HepG2 (cell line): Measurements from ENCODE around the gene ZNF492.

Source experiments
- ADNP ChIP-seq: sonication (generic); formaldehyde crosslinking; IDR thresholded peaks from 2 replicates; pipeline ENCODE4 v1.4.0; 2020; ENCODE audit warnings: missing genetic modification reagents
- ELF4 ChIP-seq: sonication (generic); formaldehyde crosslinking; IDR thresholded peaks from 2 replicates; pipeline ENCODE4 v1.5.0; 2020; ENCODE audit warnings: missing genetic modification reagents, mild to moderate bottlenecking, moderate library complexity, borderline replicate concordance
- EZH2 ChIP-seq: conservative IDR thresholded peaks from 2 replicates; pipeline ENCODE4 v1.6.1; 2012; ENCODE audit warnings: mild to moderate bottlenecking, low read depth, low read length, moderate library complexity
- MXD4 ChIP-seq: IDR thresholded peaks from 2 replicates; pipeline ENCODE4 v1.6.1; 2016; ENCODE audit warnings: mild to moderate bottlenecking, missing biosample characterization, missing genetic modification reagents
- RXRA ChIP-seq: sonication (generic); formaldehyde crosslinking; IDR thresholded peaks from 2 replicates; pipeline ENCODE4 v1.5.1; 2020; ENCODE audit warnings: missing genetic modification reagents
- ZNF644 ChIP-seq: IDR thresholded peaks from 2 replicates; pipeline ENCODE4 v1.6.1; 2016; ENCODE audit warnings: low read depth
- TF ChIP-seq, protein P1 (sequence below): sonication (generic); formaldehyde crosslinking; IDR thresholded peaks from 2 replicates; pipeline ENCODE4 v1.5.0; 2020; ENCODE audit warnings: mild to moderate bottlenecking, missing genetic modification reagents, moderate library complexity
- TF ChIP-seq, protein P2 (sequence below): sonication (generic); formaldehyde crosslinking; IDR thresholded peaks from 2 replicates; pipeline ENCODE4 v1.5.0; 2020; ENCODE audit warnings: mild to moderate bottlenecking, missing genetic modification reagents, borderline replicate concordance
- TF ChIP-seq, protein P3 (sequence below): sonication (generic); formaldehyde crosslinking; IDR thresholded peaks from 2 replicates; pipeline ENCODE4 v1.4.0; 2020; ENCODE audit warnings: missing genetic modification reagents

DNA sequence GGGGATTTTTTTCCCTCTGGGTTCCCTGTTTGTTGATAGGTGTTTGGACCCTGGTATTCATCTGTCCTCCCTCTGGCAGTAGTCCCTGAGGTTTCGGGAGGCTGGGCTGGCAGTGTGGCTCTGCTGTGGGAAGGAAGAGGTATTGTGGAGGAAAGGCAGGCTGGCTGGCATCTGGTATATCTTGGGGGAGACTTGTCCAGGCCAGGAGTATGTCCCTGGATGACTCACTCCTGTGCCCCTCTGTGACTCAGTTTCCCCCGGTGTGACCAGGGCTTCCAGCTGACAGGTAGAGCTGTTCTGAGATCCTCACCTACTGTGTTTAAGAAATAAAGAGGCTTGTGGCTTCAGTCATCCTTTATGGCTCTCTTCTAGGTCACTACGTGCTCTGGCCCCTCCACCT is 14.2 kb upstream of the ZNF492 start:
- TF ChIP-seq MXD4 (CRISPR knock-in tag) = no peak
- TF ChIP-seq EZH2 = no peak
- TF ChIP-seq, protein P1, sequence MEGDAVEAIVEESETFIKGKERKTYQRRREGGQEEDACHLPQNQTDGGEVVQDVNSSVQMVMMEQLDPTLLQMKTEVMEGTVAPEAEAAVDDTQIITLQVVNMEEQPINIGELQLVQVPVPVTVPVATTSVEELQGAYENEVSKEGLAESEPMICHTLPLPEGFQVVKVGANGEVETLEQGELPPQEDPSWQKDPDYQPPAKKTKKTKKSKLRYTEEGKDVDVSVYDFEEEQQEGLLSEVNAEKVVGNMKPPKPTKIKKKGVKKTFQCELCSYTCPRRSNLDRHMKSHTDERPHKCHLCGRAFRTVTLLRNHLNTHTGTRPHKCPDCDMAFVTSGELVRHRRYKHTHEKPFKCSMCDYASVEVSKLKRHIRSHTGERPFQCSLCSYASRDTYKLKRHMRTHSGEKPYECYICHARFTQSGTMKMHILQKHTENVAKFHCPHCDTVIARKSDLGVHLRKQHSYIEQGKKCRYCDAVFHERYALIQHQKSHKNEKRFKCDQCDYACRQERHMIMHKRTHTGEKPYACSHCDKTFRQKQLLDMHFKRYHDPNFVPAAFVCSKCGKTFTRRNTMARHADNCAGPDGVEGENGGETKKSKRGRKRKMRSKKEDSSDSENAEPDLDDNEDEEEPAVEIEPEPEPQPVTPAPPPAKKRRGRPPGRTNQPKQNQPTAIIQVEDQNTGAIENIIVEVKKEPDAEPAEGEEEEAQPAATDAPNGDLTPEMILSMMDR = no peak
- no peak for TF ChIP-seq ADNP (CRISPR knock-in tag)
- TF ChIP-seq ZNF644 (CRISPR knock-in tag) = no peak
- TF ChIP-seq, protein P2, sequence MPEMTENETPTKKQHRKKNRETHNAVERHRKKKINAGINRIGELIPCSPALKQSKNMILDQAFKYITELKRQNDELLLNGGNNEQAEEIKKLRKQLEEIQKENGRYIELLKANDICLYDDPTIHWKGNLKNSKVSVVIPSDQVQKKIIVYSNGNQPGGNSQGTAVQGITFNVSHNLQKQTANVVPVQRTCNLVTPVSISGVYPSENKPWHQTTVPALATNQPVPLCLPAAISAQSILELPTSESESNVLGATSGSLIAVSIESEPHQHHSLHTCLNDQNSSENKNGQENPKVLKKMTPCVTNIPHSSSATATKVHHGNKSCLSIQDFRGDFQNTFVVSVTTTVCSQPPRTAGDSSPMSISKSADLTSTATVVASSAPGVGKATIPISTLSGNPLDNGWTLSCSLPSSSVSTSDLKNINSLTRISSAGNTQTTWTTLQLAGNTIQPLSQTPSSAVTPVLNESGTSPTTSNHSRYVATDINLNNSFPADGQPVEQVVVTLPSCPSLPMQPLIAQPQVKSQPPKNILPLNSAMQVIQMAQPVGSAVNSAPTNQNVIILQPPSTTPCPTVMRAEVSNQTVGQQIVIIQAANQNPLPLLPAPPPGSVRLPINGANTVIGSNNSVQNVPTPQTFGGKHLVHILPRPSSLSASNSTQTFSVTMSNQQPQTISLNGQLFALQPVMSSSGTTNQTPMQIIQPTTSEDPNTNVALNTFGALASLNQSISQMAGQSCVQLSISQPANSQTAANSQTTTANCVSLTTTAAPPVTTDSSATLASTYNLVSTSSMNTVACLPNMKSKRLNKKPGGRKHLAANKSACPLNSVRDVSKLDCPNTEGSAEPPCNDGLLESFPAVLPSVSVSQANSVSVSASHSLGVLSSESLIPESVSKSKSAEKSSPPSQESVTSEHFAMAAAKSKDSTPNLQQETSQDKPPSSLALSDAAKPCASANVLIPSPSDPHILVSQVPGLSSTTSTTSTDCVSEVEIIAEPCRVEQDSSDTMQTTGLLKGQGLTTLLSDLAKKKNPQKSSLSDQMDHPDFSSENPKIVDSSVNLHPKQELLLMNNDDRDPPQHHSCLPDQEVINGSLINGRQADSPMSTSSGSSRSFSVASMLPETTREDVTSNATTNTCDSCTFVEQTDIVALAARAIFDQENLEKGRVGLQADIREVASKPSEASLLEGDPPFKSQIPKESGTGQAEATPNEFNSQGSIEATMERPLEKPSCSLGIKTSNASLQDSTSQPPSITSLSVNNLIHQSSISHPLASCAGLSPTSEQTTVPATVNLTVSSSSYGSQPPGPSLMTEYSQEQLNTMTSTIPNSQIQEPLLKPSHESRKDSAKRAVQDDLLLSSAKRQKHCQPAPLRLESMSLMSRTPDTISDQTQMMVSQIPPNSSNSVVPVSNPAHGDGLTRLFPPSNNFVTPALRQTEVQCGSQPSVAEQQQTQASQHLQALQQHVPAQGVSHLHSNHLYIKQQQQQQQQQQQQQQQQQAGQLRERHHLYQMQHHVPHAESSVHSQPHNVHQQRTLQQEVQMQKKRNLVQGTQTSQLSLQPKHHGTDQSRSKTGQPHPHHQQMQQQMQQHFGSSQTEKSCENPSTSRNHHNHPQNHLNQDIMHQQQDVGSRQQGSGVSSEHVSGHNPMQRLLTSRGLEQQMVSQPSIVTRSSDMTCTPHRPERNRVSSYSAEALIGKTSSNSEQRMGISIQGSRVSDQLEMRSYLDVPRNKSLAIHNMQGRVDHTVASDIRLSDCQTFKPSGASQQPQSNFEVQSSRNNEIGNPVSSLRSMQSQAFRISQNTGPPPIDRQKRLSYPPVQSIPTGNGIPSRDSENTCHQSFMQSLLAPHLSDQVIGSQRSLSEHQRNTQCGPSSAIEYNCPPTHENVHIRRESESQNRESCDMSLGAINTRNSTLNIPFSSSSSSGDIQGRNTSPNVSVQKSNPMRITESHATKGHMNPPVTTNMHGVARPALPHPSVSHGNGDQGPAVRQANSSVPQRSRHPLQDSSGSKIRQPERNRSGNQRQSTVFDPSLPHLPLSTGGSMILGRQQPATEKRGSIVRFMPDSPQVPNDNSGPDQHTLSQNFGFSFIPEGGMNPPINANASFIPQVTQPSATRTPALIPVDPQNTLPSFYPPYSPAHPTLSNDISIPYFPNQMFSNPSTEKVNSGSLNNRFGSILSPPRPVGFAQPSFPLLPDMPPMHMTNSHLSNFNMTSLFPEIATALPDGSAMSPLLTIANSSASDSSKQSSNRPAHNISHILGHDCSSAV (CRISPR knock-in tag) = no peak
- TF ChIP-seq, protein P3, sequence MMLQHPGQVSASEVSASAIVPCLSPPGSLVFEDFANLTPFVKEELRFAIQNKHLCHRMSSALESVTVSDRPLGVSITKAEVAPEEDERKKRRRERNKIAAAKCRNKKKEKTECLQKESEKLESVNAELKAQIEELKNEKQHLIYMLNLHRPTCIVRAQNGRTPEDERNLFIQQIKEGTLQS (CRISPR knock-in tag) = no peak
- no peak for TF ChIP-seq ELF4
- no peak for TF ChIP-seq RXRA (CRISPR knock-in tag)
